ENCODE results near the gene GLS.
A peak's percentile ranks its signal among the peaks of the same experiment; 100 is the strongest.

Gene GLS

DNA sequence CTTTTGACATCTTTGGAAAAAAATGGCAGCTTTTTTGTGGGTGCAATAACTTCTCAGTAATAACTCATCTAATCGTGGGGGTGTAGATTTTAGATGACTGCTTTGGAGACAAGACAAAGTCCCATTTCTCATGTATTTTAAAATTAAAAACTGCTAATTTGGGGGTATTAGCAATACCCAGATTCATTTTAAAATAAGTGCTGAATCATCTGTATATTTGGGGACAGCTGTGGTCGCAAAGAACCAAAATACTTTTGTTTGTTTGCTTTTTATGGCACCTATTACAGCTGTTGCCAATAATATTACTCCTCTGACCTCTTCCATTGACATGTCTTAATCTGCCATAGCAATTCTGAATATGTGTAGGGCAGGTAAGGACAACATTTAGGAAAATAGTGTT lies 87.9 kb downstream of the GLS start:
- DNase-seq: no peak

DNA sequence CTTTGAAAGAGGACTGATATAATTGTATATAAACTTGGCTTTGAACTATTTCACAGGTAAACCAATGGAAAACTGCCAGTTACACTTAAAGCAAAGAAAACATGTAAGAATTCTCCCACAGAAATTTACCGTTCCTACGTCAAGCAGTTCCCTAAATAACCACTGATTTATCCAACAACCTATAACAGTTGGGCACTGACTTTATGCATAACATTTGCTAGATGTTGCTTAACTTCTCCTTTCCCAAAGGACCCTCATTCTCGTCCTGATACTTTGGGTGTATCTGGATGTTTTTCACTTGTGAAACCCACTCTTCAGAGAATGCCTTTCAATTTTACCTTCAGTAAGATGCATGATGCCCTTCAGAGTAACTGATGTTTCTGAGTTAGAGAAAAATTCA lies 89.5 kb downstream of the GLS start:
- DNase-seq: no peak

DNA sequence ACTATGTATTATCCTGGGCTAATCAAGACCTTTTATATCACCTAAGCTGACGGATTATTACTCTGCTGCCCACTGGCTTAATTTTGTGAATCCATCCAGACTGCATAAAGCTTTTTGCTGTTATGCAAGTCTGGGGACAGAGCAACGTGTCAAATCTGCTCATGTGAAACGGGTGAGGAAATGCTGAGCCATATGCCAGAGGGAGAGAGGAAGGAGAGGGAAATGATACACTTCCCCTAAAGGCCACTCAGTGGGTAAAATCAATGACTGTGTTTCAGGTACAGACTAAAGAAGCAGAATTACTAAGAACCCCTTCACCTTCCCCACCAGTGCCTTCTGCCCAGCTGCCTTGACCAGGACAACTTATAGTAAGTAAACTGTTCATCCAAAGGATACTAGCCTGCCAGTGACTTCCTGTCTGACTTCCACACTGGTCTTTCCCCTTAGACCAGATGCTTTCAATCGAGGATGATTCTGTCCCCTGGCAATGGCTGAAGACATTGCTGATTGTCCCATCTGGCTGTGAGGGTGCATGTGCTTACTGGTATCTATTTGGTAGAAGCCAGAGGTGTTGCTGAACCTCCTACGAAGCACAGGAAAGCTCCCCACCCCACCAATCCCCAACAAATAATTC lies 90.4 kb downstream of the GLS start:
- no peak for DNase-seq

DNA sequence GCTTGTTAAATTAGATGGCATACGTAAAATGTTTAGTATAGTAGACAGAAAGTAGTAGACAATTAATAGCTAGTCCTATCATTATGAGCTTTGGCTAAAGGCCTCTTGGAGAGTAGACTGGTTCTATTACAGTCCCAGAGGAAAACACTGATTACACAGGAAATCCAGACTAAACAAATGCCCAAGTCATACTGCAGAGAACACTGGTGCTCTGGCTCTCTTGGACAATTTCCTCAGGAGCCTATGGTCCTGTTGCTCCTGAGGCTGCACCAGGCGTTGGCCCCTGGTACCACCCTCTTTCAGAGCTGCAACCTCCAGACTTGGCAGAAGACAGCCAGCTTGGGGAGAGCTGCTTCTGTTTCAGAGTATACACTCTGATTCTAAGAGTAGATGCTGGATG lies 91.6 kb downstream of the GLS start:
- no peak for DNase-seq

DNA sequence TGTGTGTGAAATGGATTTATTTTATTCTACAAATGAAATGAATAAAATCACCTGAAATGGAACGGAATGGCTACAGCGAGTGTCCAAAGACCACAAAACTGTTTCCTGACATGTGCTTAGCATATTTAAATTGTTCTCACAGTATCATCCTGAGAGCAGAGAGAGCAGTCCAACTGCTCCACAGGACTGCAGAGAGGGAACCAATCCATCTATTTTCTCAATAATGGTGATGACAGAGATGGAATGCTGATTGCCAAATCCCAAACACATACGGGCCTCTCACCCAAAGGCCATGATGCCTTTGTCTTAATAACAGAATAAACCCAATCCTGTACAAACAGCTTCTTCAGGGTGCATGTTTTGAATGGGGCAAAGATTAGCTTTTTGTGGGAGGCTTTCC lies 92.2 kb downstream of the GLS start:
- DNase-seq: no peak

DNA sequence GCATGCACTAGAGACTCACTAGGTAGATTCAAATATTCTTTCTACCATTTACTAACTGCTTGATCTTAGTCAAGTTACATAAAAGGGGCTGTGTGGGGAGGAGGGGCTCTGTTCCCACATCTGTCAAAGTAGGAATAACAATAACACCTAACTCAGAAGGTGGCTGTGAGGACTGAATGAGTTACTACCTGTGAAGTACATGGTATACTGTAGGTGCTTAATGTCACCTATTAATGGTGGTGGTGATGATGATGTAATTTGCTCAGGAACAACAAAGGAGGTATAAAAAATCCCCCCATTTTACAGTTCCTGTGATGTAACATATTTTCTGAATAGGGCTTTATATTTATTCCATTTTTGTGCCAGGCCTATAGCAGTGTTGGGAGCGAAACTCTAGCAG lies 92.6 kb downstream of the GLS start:
- DNase-seq: peak in 1 of 56 donors; percentile 9

DNA sequence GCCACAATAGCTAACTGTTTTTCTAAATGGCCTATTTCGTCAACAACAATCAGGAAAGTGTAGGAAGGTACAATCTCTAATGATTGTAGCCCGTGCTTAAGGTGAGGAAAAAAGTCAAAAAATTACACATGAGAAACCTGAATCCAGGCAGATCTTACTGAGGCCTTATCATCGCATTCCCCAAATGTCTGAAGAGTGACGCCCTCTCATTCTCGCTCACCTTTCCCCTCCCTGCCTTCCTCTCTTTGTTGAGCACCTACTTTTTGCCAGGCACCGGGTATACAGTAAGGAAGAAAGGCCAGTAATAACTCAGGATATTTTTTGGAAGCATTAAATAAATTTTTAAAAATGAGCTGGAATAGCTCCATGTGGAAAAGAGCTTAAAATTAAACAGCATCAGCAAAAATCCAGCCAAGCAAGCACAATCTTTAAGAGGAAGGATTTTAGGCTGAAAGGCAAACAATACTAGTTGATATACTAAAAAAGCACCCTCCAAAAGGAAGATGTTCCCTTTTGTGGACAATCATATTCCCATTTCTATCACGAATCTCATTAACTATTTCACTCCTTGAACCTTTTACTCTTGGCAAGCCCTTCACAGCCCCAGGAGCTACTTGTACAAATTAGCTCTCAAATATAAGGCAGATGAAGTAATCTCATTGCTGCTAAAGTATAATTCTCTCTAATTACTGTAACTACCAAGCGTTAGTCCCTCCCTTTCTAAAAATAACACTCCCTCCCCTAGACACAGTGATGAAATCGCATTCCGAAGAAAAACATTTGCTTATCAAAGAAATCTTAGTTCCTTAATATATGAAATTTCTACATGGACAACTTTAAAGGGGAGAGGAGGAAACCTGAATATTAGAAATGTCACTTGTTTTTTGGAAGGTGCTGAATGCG lies 93.4 kb downstream of the GLS start:
- no peak for DNase-seq

DNA sequence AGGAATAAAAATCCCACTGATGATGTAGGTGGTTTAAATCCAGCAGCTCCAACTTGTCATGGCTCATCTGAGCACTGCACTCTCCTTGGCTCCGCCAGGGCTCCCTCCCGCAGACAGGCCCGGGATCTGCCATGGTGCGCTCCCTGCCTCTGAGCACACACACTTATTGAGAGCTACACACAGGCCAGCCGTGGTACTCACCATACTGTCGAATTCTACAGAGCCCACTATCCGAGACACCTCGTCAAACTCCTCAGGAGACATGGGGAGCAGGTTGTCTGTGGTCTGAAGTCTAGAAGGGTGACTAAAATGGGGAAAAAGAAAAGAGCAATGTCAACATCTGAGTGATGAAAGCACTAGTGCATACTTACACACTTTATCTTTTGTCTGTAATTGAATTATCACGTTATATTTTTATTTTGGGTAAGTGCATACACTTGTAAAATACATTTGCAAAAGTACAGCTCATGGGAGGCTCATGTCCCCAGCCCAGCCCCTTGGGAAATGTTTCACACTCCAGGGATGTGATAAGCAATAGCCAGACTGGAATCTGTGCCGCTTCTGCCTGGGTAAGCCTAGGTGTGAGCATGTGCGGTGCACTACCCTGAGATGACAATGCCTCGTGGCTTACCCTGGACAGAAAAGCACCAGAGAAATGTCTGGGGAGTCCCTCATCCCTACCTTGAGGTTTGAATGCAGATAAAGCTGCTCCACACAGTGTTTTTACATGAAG lies 94.2 kb downstream of the GLS start:
- DNase-seq: peak in 17 of 56 donors; percentile 8 to 58 (median 15)

DNA sequence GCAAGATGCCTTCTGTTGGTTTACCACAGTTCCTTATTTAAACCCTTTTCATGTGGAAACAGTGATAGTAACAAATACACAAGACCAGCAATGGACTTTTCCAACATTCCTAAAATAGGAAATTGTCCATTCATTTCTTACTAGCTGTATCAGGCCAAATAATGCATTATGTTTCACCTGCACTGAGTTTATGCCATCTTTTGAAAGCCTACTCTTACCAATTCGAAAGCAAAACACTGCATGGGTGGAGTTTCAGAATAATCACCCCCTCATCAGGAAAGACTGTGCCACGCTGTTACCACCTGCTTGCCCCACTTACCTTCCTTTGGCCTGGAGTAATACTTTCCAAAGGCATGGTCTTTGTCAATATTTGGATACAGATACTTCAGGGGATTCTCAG lies 95.9 kb downstream of the GLS start:
- DNase-seq: no peak

DNA sequence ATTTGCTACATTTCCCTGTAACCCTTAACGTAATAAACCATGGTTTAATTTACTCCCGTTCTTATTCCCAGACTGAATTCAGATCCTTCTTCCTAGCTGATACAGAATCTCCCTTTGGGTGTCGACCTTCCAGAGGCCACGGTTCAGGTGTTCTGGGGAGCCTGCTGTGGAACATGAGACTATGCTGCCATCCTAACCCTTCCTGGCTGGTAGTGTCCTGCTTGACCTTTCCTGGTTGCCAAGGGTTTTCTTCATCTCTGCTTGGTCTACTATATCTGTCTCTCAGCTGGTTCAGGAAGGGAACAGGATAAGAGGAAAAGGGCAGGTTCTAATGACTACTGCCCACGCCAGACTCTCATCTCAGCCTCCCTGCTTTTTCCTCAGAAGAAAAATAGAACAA lies 96.9 kb downstream of the GLS start:
- no peak for DNase-seq

DNA sequence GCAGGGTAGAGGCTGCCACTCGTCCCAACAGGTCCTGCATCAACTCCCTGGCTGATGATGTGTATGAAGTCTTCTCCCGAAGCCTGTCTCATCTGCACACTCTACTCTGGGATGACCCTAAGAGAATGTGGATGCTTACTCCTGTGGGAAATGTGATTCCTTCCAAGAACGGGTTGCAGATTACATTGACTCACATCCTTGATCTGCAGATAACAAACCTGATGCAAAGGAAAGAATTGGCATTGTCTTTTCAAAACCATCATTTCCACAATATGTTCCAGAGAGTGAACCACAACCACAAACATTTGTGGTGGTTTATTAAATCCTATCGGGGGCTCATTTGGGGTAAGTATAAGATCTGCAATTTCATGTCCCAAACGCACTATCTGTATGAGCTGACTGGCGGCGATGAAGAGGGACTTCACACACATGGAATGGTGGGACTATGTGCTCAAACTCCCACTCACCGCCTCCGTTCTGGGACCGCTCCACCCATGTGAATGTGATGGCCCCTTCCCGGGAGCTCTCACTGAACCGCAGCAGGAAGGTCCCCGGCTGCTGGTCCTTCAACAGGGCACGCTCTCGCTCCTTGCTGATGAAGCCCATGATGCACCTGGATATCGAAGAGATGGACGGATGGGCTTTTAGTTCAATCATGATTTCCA lies 97.9 kb downstream of the GLS start:
- no peak for DNase-seq

DNA sequence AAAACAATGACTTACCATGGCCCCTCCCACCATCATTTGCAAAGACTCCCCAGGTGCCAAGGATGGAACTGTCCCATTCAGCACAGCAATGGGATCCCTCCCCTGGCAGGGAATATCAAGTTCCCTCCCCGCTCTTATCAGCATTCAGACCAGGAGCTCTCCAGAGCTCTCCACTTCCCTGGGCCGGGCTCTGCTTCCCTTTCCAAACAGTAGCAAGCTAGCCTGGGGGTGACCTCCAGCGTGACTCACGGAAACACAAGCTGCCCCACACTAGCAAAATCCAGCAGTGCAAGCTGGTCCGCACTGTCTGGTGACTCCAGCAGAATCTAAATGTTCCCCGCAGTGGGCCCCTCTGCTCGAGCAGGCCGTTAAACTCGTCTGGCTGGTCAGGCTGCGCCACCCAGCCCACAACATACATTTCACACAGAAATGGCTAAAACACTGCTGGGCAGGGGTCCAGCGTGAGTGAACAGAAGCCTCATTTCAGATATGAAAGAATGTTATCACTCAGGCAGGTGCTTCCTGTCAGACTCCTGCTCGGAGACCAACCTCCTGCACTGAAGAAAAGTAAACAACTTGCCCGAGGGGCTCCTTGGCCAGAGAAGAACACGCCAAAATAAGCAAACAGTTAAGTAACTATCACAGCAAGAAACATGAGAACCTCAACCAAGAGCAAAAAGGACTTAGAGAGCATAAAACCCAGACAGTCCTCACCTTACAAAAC lies 99.4 kb downstream of the GLS start:
- DNase-seq: no peak

DNA sequence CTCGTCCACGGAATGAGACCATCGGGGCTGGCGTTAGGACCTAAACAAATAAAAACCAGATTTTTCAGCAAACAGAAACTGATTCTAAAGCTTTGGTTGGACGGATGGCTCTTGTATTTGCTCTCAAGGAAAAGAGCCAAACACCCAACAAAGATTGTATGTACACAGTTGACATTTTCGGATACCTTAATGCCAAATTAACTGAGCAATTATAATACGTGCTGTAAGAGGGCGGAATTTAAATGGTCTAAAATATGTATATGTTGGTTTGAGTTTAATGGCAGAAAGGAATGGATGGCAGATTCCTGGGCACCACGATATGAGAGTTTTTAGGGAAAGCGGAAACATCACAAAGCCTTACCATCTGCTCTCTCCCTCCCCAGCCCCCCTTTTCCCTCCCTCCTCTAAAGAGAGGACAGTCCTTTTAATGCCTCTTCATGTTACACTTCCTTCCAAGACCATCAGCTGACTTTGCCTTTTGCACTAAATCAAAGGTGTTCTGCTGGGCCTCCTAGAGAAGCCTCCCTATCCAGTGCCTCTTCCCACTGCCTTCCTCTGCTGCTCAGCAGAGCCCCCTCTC lies 100.1 kb downstream of the GLS start:
- DNase-seq: no peak

DNA sequence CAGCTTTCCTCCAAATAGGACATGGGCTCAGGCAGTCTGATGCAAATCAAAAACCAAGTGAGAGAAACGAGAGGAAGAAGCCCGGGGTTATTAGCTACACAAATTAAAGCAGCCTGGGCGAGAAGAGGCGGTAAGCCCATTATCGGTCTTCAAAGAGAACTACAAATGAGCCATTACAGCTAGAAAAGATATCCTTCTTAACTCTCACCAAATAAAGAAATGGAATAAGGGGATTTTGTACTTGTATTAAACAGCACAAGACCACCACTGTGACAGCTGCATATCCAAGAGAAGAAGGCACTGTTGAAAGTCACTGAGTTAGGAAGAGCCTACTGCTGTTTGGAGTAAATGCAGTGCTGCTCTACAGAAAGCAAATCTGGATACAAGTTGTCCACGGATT lies 100.7 kb downstream of the GLS start:
- DNase-seq: no peak

DNA sequence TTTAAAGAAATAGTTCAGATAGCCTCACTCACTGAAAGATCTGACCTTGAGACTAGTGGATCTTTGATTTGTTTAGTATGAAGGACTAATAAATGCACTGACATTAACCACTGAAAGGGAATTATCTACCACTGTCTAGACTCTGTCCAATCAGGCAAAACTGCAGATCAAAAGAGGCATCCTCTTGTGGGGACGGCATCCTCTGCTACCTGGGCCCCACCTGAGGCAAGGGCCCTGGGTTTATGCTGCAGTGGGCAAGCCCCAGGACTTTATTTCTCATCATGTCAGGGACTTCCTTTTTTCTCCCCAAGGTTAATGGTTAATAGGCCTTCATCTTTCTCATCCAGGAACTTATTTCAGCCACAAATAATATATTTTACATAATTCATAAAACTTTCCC lies 101.1 kb downstream of the GLS start:
- no peak for DNase-seq

DNA sequence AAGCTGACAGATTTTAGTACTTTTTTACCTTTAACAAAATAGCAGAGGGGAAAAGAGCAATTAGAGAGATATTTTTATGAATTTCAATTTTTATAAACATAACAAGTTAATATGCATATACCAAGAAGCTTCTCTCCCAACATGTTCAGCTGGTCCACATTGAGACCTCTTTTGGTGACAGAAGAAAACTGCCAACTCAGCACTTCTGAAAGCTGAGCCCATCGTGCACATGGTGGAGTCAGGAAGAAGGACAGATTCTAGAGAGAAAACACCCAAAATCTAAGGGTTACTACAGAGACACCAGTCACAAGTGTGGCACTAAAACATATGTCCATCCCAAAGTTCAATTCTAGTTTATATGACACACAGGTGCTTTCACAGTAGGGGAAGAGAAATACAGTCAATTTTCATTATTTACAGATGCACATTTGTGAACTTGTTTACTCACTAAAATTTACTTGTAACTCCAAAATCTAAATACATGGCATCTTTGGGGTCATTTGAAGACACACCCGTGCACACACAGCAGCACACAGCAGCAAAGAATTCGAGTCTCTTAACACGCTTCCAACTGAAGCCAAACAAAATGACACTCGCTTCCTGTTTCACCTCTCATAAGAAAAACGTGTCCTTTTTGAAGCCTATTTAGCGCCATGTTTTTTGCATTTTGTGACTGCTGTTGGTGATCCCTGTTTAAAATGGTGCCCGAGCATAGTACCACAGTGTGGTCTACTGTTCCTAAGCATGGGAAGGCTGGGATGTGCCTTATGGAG lies 101.8 kb downstream of the GLS start:
- DNase-seq: no peak

DNA sequence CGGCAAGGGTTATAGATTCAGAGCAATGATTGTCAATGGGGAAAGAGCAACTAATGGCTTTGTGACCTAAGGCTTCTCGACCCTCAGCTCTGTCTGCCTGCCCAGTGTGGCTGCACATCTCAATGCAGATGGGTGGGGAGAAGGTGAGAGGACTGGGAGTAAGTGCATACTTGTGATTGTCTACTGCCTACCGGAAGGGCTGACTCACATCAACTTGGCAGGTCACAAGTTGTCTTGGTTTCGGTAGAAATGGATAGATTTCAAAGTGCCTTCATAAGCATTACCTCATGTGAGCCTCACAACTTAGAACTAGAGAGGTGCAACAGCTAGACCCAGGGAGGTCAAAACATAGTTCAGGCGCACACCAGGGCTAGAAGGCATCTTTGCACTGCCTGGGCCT lies 104.0 kb downstream of the GLS start:
- no peak for DNase-seq

DNA sequence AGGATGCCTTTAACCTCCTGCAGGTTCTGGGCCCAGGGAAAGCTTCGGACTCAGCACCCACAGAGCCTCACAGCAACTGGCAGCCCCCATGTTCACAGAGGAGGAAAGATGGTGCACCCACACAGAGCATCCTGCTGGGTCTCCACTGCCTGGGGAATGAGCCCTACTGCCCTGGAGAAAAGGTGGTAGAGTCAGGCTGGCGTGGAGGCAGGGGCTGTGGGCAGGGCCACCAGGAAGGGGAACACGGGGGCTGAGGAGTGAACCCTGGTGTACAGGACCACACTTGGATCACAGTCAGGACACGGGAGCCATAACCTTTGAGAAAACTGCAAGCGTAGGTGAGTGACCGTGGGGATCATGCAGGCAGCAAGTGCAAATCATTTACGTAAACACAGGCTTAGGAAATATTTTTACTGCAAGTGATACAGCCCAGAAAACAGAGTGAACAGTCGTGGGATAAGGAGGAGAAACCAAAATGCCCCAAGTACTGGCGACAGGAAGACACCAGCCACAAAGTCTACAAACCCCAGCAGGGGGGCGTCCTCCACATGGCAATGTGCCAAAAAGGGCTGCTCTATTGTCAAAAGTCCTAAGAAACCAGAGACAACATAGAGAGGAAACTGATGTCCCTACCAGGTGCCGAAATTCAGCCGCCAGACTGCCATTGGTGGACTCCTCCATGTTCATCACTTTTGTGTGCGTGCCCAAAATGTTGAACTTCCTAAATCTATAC lies 105.8 kb downstream of the GLS start:
- DNase-seq: no peak

DNA sequence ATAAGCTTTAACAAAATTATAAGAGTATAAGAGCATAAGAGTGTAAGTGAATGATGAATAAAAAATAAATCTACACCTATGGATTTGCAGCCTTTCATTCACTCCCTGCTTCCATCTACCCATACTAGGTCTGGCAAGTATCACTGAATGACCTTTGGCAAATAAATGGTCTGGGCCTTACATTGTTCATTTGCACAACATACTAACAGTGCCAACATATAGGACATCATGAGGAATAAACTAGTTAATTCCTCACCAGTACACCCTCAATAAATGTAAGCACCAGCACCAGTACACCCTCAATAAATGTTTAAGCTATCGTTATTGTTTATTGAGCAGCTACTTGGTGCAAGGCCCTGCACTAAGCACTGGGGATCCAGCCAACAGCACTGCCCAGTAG lies 106.5 kb downstream of the GLS start:
- no peak for DNase-seq

Measured in nucleus accumbens (tissue), 56 donors.